Loucy (cell line): Measurements from ENCODE around the gene ANKK1.

ENCODE experiments used
- H2AFZ ChIP-seq: fragments of 200-600 bp; sonication (generic); 2 replicates; pipeline ENCODE4 v1.6.0; 2016; ENCODE audit warnings: antibody characterized with exemption, mild to moderate bottlenecking, low read length, moderate library complexity
- H3F3A ChIP-seq: fragments of 200-600 bp; 2 replicates; pipeline ENCODE4 v1.6.0; 2016; ENCODE audit warnings: antibody characterized with exemption, low read depth, mild to moderate bottlenecking
- H3K27me3 ChIP-seq: fragments of 200-600 bp; sonication (generic); 2 replicates; pipeline ENCODE4 v1.6.1; 2014; ENCODE audit warnings: low read length, mild to moderate bottlenecking; ENCODE audit not compliant: insufficient read depth, poor library complexity, severe bottlenecking
- H3K36me3 ChIP-seq: fragments of 200-600 bp; sonication (generic); 2 replicates; pipeline ENCODE4 v1.6.1; 2016; ENCODE audit warnings: low read length; ENCODE audit not compliant: insufficient read depth
- H3K4me1 ChIP-seq: fragments of 200-600 bp; sonication (generic); 2 replicates; pipeline ENCODE4 v1.5.1; 2014; ENCODE audit warnings: low read length, mild to moderate bottlenecking; ENCODE audit not compliant: insufficient read depth, poor library complexity, severe bottlenecking
- H3K4me2 ChIP-seq: fragments of 200-600 bp; sonication (generic); 2 replicates; pipeline ENCODE4 v1.6.0; 2014; ENCODE audit warnings: antibody characterized with exemption, low read length, low read depth, mild to moderate bottlenecking; ENCODE audit not compliant: poor library complexity, severe bottlenecking
- H3K4me3 ChIP-seq: fragments of 200-600 bp; sonication (generic); 2 replicates; pipeline ENCODE4 v1.5.1; 2014; ENCODE audit warnings: low read length, mild to moderate bottlenecking, mixed read lengths; ENCODE audit not compliant: poor library complexity, severe bottlenecking
- H3K79me2 ChIP-seq: fragments of 200-600 bp; sonication (generic); 2 replicates; pipeline ENCODE4 v1.6.1; 2014; ENCODE audit warnings: low read length; ENCODE audit not compliant: insufficient read depth
- H3K9ac ChIP-seq: fragments of 200-600 bp; sonication (generic); 2 replicates; pipeline ENCODE4 v1.6.0; 2014; ENCODE audit warnings: mild to moderate bottlenecking, low read depth, low read length, moderate library complexity; ENCODE audit not compliant: poor library complexity, severe bottlenecking
- H3K9me2 ChIP-seq: fragments of 200-600 bp; sonication (generic); replicated peaks from 2 replicates; pipeline ENCODE4 v1.6.1; 2016; ENCODE audit warnings: low read depth, low read length, mixed read lengths
- H3K9me3 ChIP-seq: fragments of 200-600 bp; sonication (generic); 2 replicates; pipeline ENCODE4 v1.6.1; 2014; ENCODE audit warnings: mild to moderate bottlenecking, antibody characterized with exemption, low read length, low read depth; ENCODE audit not compliant: insufficient read depth
- H4K20me1 ChIP-seq: fragments of 200-600 bp; sonication (generic); 2 replicates; pipeline ENCODE4 v1.6.0; 2014; ENCODE audit warnings: antibody characterized with exemption, low read length, mild to moderate bottlenecking; ENCODE audit not compliant: insufficient read depth, poor library complexity, severe bottlenecking
- CTCF ChIP-seq: fragments of 200-600 bp; sonication (generic); conservative IDR thresholded peaks from 2 replicates; pipeline ENCODE4 v1.5.1; 2014; ENCODE audit warnings: mild to moderate bottlenecking, antibody characterized with exemption, low read length
- EZH2phosphoT487 ChIP-seq: fragments of 200-600 bp; IDR thresholded peaks from 2 replicates; pipeline ENCODE4 v1.6.1; 2018; ENCODE audit warnings: antibody characterized with exemption, mild to moderate bottlenecking, moderate library complexity, borderline replicate concordance

The ANKK1 gene

GRCh38 chr11:113350336-113351067 lies 37.1 kb upstream of the ANKK1 start:
- Histone ChIP-seq H3K4me3 (no peak overlapping the region), H3K79me2 (no peaks in the 10 kb centered on the region), H3F3A (no peaks in the 10 kb centered on the region), H3K36me3 (no peaks in the 10 kb centered on the region), H2AFZ (no peak overlapping the region), H3K9me2 (no peaks in the 10 kb centered on the region), H3K9me3 (no peaks in the 10 kb centered on the region), H3K9ac (no peak overlapping the region), H3K27me3 (no peaks in the 10 kb centered on the region), H4K20me1 (no peaks in the 10 kb centered on the region), H3K4me1 (no peaks in the 10 kb centered on the region), H3K4me2 (no peak overlapping the region)
- TF ChIP-seq CTCF (no peak), EZH2phosphoT487 (no peak)

GRCh38 chr11:113351068-113351450 lies 36.5 kb upstream of the ANKK1 start:
- H2AFZ ChIP-seq: no peak overlapping the region
- no peaks in the 10 kb centered on the region for H3K27me3 ChIP-seq
- no peaks in the 10 kb centered on the region for H3K9me3 ChIP-seq
- H3K9ac ChIP-seq: no peak overlapping the region
- no peaks in the 10 kb centered on the region for H3K36me3 ChIP-seq
- H3F3A ChIP-seq: no peaks in the 10 kb centered on the region
- no peak overlapping the region for H3K4me3 ChIP-seq
- H3K79me2 ChIP-seq: no peaks in the 10 kb centered on the region
- TF ChIP-seq EZH2phosphoT487: no peak
- no peak for TF ChIP-seq CTCF
- no peaks in the 10 kb centered on the region for H4K20me1 ChIP-seq
- no peaks in the 10 kb centered on the region for H3K4me1 ChIP-seq
- H3K4me2 ChIP-seq: no peak overlapping the region
- no peaks in the 10 kb centered on the region for H3K9me2 ChIP-seq

- Histone ChIP-seq H3K4me1 (no peaks in the 10 kb centered on the region), H3K9ac (no peak overlapping the region), H3K4me3 (no peak overlapping the region), H3K9me2 (no peaks in the 10 kb centered on the region), H3K27me3 (no peaks in the 10 kb centered on the region), H3K79me2 (no peaks in the 10 kb centered on the region), H3K36me3 (no peaks in the 10 kb centered on the region), H3F3A (no peaks in the 10 kb centered on the region), H4K20me1 (no peaks in the 10 kb centered on the region), H2AFZ (no peak overlapping the region), H3K4me2 (no peak overlapping the region), H3K9me3 (no peaks in the 10 kb centered on the region)
- TF ChIP-seq CTCF (no peak), EZH2phosphoT487 (no peak)
Observed at GRCh38 chr11:113351480-113351879, 36.1 kb upstream of the ANKK1 start.
